Stomach (tissue), 4 donors: ENCODE data around the gene MYL3.

Experiments used
- POLR2A ChIP-seq, 4 donors: fragments of 450-650 bp; IDR thresholded peaks; one replicate each; pipeline ENCODE4 v1.6.1; 2016; ENCODE audit warnings: antibody characterized with exemption in 4 of 4, control low read depth in 2 of 4, mild to moderate bottlenecking in 1 of 4, moderate library complexity in 1 of 4
- TF ChIP-seq, protein P1 (sequence below), 7 experiments: fragments of 450-650 bp in 4 of 7; fragments of 200-600 bp in 3 of 7; sonication (generic) in 3 of 7; IDR thresholded peaks; one replicate each; pipeline ENCODE4 v1.5.1; 2016 to 2019; ENCODE audit warnings: antibody characterized with exemption in 7 of 7, control low read depth in 2 of 7, mild to moderate bottlenecking in 1 of 7

DNA sequence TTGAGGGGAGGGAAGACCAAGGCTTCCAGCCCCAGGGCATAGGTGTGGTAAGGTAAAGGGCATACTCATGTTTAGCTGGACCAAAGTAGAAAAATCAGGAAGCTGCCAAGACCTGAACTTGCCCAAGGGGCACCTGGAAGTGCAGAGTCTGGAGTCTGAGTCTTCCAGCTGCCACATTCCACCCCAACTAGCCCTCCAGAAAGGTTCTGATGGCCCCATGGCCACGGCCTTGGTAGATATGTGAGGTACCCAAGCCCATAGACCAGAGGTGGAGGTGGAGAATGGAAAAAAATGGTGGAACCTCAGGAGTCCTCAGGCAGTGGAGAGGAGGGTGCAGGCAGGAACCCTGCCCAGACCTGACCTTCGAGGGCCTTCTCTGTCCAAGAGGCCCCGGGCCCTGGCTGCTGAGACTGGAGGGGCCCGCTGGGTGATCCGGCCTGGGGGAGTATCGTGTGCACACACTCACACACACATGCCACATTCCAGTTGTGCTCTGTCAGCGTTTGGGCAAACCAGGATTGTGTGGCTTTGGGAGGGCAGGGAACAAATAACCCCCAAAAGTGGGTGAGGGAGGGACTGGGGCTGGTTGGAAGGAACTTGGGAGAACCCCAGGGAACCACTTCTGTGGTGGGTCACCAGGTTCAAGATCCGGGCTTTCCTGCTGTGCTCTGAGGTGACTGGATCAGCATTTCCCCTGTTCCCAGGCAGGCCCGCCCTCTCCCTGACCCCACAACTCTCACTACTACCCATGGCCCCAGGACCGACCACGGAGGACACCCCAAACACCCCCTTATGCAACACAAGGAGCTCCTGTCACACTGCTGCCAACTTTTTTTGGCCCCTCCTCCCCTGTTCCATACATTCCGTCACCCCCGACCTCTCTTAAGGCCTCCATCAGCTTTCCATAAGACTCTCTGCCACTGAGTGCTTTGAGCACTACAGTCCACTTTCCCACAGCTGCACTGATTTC is 11.6 kb downstream of the MYL3 start:
- TF ChIP-seq, protein P1, sequence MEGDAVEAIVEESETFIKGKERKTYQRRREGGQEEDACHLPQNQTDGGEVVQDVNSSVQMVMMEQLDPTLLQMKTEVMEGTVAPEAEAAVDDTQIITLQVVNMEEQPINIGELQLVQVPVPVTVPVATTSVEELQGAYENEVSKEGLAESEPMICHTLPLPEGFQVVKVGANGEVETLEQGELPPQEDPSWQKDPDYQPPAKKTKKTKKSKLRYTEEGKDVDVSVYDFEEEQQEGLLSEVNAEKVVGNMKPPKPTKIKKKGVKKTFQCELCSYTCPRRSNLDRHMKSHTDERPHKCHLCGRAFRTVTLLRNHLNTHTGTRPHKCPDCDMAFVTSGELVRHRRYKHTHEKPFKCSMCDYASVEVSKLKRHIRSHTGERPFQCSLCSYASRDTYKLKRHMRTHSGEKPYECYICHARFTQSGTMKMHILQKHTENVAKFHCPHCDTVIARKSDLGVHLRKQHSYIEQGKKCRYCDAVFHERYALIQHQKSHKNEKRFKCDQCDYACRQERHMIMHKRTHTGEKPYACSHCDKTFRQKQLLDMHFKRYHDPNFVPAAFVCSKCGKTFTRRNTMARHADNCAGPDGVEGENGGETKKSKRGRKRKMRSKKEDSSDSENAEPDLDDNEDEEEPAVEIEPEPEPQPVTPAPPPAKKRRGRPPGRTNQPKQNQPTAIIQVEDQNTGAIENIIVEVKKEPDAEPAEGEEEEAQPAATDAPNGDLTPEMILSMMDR (IDR thresholded peaks at IDR 0.05): no peak
- TF ChIP-seq POLR2A (IDR thresholded peaks at IDR 0.05): no peak
